HG03521 (cell line): Measurements from ENCODE around the gene MLC1.

ENCODE experiments used
- ATAC-seq: cut with Tn5 transposase; IDR thresholded peaks from one replicate; pipeline ENCODE4 v1.9.1; 2021; ENCODE audit warnings: mild to moderate bottlenecking, moderate library complexity; ENCODE audit not compliant: unreplicated experiment

The MLC1 gene

DNA sequence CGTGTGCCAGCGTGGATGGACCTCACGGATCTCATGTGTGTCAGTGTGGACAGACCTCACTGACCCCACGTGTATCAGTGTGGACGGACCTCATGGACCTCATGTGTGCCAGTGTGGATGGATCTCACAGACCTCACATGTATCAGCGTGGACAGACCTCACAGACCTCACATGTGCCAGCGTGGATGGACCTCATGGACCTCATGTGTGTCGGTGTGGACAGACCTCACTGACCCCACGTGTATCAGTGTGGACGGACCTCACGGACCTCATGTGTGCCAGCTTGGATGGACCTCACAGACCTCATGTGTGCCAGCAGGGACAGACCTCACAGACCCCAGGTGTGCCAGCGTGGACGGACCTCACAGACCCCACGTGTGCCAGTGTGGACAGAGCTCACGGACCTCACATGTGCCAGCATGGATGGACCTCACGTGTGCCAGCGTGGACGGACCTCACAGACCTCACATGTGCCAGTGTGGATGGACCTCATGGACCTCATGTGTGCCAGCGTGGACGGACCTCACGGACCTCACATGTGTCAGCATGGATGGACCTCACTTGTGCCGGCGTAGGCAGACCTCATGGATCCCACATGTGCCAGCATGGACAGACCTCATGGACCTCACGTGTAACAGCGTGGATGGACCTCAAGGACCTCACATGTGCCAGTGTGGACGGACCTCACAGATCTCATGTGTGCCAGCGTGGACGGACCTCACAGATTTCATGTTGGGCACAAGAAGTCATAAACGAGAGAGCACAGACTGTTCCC, 45.4 kb downstream of the MLC1 start:
- no peak for ATAC-seq

DNA sequence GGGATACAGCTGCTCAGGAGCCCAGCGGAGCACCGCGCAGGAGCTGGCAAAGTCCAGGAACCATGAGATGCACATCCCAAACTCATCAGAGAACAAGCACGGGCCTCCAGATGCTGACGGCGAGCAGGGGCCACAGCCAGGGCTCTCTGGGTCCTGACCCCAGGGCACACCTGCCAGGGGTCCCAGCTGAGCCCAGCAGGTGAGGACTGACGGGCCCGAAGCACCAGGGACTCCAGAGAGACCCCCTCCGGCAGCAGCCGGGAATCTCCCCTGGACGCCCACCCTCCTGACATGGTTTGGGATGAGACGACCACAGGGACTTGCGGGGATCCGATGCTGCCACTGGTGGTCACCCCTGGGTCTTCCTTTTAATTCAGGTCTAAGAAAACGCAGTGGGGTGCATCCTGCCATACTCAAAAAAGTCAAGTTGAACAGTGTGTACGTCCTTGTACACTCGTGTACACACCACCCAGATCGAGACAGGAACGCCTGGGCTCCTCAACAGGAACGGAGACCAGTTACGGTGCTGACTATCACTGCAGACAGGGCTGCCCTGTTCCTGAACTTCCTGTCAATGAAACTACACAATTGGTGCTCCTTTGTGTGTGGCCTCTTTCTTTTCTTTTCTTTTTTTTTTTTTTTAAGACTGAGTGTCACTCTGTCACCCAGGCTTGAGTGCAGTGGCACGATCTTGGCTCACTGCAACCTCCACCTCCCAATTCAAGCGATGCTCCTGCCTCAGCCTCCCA, 49.1 kb downstream of the MLC1 start:
- no peak for ATAC-seq

DNA sequence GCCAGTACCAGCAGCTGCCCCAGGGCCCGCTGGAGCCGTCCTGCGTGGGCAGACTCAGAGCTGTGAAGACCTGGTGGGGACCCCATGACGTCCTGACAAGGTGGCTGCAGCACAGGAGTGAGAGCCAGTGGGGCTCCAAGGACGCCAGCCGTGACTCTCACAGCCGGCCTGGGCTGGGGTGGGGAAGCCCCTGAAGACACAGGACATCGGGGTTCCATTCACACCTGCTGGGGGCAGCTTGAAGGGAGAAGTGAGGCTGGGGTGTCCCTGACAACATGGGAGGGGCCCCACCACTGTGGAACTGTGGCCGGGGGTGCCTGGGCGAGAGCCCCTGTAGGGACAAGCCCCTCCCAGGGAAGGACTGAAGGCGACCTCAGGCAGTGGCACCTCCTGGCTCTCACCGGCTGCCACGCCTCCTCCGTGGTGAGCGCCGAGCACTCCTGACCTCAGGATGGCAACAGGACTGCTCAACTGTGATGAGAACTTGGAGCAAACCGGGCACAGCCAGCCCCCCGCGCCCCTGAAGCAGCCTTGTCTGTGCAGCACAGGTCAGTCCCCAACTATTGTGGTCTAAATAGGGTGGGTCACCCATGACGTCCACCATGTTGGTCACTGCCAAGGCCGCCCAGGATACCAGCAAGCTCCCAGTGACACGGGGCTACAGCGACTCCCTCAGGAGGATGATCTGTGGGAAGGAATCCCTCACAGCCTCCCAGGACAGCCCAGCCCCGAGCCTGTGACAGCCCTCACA, 49.9 kb downstream of the MLC1 start:
- ATAC-seq = no peak

DNA sequence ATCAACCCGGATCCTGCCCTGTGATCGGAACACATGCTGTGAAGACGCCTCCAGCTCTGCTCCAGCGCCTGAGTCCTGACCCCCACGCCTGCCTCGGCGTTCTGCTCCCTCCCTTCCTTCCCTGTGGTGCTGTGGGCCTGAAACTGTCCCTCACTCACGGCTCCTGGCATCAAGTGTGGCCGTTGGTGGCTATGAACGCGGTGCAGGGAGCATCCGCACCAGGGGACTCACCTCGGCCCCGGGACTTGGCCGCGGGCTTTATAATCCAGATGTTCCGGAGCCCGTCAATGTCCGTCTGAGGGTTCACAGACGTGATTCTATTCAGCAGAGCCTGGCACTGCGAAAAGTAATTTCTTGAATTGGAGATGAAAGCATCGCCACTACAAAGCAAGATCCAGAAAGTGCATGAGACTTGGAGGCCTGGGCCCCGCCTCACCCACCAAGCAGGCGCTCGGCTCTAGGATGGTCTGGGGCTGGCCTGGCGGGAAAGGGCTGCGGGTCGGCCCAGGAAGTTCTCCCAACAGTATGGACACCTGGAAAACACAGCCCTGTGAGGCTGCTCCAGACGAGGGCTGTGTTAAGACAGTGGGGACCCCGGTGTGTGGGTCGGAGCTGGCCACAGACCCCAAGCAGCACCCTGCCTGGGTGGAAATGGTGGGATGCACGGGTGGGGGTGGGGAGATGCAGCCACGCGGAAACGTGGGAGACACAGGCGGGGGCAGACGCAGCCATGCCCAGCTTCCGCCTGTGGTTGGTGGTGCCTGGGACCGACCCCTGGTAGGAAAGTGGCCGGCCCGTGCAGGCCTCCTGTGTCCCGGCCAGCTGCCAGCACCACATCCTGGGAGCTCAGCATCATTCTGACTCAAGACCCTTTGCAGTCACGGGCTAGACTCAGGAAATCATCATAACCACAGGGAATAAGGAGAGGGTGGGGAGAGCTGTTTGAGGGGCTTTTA, 50.8 kb downstream of the MLC1 start:
- ATAC-seq = no peak

- no peak for ATAC-seq
These were observed 52.2 kb downstream of the MLC1 start for GRCh38 chr22:50032941-50033601.

DNA sequence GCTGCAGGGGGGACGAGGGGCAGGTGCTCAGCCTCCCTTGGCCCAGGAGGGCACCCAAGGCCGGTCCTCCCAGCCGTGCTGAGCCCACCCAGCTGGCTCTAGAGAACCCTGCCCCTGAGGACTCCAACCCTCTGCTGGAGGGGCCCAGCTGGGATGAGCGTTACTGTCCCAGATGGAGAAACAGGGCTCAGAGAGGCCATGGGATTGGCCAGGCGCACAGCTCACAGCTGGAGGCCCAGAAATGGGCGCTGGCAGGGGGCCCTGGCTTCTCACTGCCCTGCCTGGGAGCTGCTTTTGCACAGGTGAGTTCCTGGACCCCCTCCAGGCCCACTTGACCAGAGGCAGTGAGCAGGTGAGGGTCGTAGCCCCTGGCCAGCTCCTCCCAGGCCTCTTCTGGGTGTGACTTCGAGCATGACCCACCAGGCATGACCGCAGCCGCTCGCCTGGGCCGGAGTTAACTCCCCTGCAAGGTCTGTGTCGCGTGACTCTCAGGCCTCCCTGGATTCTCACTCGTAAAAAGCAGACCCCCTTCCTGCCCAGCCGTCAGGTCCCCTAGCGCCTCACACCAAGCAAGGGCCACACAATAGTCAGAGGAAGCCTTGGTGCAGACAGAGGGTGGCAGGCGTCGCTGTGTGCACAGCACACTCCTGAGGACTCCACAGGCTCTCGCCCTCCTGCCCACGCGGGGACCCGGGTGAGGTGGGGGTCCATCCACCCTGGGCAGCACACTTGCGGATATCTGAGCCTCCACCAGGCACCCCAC, 52.9 kb downstream of the MLC1 start:
- ATAC-seq = no peak

DNA sequence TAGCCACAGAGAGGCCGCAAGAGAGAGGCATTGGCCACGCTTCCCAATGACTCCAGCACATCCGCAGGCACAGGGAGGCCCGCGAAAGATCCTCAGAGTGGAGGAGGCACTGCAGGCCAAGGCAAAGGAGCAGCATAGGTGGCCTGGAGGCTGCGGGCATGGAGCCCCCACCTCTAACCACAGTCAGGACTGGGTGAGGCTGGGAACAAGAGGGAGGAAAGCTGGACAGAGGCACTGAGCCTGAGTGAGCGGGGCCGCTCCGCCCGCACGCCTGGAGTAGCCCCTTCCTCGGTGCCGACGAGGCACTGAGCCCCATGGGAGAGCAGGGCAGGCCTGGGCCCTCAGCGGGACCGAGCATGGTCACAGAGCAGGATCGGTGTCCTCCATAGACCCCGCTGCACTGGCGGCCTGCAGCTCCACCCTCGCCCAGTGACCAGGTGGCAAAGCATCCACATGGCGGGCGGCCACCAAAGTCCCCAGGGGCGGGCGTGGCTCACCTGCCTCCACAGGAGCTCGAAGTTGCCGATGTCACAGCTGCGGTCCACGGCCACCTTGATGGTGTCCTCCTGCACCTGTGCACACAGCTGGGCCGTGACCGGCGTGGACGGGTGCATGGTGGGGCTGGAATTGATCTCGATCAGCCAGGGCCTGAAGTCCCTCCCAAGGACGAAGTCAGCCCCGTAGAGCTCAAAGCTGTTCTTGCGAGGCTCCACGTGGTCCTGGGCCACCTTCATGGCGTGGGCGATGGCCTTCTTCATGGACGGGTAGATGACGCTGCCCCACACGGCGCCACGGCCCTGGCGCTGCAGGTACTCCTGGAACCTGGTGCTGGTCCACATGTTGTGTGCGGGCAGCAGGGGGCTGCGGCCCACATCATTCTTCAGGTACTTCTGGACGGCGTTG, 53.8 kb downstream of the MLC1 start:
- ATAC-seq = no peak

DNA sequence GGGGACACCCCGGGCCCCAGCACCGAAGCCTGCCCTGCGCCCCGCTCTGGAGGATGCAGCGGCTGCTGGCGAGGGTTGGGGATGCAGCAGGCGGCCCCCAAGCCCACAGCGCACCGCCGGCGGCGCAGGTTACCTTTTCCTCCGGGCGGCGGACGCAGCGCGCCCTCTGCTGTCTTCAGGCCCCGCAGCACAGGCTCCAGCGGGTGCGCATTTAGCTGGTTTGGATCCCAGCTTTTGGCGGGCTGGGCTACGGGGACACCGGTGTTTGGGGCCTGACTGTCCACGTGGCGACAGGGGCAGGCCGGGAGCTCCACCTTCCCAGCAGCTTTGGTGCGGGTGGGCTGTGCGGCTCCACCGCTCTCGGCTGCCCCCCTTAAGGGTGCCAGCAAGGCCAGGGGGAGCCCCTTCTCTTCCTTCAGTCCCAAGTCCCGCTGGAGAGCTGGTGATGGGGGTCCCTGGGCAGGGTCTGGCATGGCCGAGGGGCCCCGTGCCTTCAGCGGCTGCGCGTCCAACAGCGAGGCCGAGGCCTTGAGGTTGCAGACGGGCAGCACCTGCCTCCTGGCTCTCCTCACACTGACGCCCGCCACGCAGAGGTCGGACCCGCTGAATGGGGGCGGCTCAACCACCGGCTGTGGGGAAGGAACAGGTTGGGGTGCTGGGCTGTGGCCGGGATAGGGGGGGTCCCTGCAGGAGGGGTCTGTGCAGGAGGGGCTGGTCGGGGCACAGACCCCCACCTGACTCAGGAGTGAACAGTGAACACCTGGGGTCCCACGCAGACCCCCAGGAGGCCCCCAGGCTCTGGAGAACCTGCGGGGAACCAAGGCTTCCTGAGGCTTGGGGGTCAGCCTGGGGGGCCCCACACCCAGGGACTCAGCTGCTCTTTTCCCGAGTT, 54.7 kb downstream of the MLC1 start:
- ATAC-seq = no peak

DNA sequence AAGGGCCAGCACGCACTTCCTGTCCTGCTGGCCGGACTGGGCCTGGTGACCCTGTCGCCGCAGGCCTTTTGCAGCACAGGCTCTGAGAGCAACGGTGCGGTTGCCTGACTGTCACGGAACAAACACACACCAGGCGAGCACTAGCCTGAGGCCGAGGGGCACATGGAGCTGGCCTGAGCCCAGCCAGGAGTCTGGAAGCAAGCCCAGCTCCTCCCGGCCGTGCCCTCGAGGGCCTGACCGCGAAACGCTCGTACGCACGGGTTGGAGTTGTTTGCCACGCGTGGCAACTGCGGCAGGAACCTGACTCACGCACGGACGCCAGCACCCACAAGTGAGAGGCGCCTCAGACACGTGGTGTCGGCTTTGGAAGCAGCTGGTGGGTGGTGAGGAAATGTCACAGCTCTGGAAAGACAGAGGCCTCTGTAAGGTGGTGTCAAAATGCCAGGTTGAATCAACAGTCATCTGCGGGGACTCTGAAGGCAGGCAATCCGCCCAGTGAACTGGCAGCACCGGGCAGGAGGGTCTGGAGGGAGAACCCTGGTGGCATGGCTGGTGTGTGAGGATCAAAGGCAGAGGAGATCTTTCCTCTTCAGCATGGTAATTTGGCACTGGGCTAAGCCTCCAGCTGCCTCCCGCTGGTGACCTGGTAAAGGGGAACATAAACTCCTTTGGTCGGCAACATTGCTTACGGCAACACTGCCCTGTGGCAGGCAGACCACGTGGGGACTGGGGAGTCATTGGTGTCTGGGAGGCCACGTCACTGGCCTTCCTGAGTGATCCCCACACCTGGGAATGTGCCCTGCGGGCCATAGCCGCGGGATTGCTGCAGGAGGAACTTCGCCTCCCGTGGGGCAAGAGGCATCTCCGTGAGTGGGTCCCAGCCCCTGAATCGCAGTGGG, 57.3 kb downstream of the MLC1 start:
- no peak for ATAC-seq

GRCh38 chr22:50025993-50026392, 59.2 kb downstream of the MLC1 start:
- ATAC-seq = no peak

DNA sequence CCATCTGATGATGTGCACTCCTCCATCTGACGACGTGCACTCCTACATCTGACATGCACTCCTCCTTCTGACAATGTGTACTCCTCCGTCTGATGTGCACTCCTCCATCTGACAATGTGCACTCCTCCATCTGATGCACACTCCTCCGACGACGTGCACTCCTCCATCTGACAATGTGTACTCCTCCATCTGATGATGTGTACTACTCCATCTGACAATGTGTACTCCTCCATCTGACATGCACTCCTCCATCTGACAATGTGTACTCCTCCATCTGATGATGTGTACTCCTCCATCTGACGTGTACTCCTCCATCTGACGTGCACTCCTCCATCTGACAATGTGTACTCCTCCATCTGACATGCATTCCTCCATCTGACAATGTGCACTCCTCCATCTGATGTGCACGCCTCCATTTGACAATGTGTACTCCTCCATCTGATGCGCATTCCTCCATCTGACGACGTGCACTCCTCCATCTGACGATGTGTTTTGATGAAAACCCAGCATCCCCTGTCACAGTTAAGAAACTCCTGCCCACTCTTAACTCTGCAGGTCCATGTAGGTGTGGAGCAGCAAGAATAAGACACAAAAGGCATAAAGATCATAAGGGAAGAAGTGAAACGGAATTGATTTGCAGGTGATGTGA, 62.9 kb downstream of the MLC1 start:
- ATAC-seq = no peak

DNA sequence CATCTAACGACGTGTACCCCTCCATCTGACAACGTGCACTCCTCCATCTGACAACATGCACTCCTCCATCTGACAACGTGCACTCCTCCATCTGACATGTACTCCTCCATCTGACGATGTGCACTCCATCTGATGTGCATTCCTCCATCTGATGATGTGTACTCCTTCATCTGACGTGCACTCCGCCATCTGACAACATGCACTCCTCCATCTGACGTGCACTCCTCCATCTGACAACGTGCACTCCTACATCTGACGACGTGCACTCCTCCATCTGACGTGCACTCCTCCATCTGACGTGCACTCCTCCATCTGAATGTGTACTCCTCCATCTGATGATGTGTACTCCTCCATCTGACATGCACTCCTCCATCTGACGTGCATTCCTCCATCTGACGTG, 64.6 kb downstream of the MLC1 start:
- no peak for ATAC-seq

- ATAC-seq = no peak
These were observed 65.9 kb downstream of the MLC1 start for GRCh38 chr22:50019316-50019715.

DNA sequence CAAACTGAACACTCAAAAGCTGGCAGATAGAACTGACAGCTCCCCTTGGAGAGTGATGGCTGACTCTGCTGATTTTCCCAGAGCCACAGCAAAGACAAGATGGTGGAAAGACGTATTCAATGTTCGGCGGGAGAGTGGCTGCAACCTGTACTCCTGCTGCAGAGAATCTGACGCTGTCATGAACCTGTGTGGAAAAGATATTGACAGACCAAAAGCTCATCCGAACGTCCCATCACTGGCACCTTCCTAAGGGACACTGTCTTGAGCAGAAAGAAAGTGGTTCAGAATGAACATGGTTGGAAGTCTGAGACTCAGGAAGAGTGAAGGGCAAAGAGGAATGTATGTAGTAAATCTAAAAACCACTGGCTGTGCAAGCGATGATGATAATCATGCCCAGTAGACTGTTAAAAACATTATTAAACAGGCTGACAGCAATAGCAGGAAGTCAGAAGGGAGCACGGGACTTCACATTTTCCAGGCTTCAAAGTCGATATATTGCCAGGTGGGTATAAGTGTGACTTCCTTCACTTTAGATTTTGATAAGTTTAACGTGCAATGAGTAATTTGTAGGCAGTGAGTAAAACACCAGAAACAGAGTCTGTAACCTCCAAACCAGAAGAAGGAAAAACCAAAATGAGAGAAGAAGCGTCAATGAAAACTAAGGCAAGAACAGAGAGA, 66.5 kb downstream of the MLC1 start:
- no peak for ATAC-seq

DNA sequence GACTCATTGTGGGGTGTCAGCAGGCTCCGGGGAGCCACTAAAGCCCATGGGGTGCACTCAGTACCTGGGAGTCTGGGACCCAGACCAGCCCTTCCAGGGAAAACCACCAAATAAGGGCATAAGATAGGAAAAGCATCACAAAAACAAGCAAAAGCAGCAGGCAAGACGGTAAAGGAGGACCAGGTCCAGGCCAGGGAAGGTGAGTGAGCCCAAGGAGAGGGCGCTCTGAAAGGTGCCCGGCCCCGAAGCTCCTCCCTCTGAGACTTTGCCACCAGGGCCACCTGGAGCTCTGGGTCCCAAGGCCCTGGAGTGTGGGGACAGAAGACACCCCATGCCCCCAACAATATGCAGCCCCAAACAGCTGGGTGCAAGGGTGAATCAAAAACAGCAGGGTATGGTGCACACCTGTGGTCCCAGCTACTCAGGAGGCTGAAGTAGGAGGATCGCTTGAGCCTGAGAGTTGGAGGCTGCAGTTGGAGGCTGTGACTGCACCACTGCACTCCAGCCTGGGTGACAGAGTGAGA, 67.5 kb downstream of the MLC1 start:
- no peak for ATAC-seq
